GM18873 (cell line): Measurements from ENCODE around the gene ROBO1.

ENCODE experiments used
- ATAC-seq: cut with Tn5 transposase; IDR thresholded peaks from one replicate; pipeline ENCODE4 v1.9.1; 2021; ENCODE audit warnings: mild to moderate bottlenecking, moderate library complexity, moderate number of reproducible peaks; ENCODE audit not compliant: unreplicated experiment, low FRiP score

Gene ROBO1

DNA sequence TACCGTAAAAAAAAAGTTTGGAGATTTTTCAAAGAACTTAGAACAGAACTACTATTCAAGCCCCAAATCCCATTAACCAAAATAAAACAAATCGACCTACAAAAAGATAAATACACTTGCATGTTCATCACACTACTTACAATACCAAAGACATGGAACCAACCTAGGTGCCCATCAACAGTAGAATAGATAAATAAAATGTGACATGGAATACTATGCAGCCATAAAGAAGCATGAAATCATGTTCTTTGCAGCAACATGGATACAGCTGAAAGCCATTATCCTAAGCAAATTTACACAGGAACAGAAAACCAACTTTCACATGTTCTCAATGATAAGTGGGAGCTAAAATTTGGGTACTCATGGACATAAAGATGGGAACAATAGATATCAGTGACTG, 768.7 kb downstream of the ROBO1 start:
- no peak for ATAC-seq

DNA sequence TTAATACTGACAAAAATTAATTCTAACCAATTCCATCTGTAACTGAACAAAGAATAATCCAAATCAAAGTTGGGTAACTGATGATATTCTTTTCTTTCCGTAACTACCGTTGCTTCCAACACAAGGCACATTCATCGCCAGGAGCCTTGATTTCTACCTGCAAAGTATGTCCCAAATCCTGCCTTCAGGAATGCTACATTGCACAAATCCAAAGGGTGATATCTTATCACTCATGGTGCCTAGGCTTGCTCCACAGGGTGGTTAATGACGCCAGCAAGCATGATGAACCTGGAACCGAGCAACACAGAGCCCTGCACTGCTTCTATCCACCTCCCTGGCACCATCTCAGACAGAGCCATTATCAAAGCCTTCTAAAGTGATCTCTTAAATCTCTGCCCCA, 772.7 kb downstream of the ROBO1 start:
- ATAC-seq, result no peak

DNA sequence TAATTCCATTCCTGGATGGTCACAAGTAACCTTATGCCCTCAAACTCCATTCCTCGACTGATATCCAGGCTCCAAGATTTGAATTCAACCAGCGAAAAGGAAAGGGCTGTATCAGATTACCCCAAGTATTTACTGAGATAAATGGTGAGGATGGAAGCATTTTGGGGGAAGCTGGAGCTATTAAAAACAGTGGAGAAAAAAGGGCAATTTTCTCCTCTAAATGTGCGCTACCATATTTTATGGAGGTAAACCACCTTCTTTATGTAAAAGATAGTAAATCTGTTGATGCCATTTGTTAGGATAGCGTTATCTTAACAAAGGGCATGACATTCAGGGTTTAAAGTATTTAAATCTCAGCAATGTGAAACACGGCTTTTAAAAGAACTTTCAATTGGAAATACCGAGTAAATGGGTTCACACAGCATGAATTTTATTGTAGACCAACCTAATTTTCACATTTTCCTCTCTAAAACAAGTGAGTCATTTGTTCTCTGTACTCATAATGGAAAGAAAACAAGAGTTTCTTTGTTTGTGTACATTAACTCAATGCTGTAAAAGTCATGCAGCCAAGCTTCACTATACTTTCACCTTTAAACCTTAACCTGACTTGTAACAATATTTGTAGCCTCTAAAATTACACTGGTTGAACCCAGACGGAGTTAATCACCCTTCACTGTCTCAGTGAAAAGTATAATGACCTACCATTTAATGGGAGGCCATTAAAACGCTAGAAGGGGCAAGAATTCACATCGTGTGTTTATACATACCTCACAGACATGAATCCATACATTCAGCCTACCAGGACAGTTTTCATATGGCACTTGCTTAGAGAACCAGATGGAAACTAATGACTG, 773.4 kb downstream of the ROBO1 start:
- ATAC-seq, result no peak

DNA sequence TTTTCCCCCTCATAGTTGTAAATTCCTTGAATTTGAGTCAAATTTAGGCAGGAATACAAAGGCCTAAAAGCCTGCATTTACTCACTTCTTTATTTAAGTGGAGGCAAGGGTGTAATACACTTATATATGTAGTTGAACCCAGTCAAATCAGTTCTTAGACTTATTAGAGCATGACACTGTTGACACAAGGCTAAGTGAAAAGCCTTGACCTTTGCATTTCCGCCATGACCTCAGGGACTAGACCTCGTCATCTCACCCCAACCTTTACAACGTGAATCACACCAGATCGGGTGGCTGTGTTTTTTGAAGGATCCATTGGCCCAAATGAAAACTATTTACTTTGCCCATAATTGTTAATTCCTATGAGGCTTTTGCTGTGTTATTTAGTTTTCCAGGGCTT, 774.4 kb downstream of the ROBO1 start:
- ATAC-seq, result no peak

DNA sequence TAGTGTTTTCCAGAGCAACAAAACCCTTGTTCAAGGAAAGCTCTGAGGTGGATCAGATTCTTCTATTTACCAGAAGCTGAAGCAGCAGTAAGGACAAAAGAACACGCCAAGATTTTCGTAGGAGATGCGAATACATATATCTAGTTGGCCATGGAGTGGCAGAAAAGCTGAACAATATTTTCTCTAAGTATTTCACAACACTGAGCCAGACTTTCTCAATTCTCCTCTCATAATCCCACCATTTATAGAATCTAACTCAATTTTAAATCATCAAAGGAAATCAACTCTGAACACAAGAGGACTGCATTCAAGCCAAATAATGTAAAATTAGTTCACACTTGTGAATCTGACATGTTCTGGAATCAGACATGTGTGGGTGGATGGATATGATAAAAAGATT, 775.0 kb downstream of the ROBO1 start:
- ATAC-seq, result no peak

DNA sequence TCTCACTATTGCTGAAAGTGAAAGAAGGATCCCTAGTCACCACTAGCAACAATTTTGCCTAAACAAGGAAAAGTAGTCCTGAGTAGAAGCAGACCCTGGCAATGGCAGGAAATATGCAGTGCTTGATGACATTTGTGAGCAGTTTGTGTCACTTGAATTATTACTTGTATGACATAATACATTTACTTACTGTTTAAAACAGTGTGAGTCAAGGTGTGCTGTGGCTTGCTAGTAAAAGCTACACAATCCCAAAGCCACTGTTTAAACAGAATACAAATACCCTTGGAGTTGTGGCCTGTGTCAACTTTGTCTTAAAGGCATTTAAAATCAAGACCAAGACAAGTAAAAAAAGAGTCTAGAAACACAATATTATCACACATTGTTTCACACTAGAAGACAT, 775.4 kb downstream of the ROBO1 start:
- ATAC-seq, result no peak

DNA sequence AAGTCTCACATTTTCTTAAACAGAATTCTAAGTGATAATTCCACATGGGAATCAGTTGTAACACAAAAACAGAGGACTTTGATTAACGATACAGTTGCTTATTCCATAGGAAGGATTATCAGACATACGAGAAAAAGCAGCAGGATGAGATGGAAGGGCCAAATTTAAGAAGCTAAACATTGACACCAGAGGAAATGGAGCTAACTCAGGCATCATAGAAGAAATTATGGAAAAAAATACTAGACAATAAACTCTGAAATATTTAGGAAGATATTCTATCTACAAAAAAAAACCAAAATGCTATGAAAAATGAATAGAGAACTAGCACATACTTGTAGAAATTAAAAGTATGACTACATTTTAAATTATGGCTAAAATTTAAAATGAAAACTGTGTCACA, 776.1 kb downstream of the ROBO1 start:
- no peak for ATAC-seq

DNA sequence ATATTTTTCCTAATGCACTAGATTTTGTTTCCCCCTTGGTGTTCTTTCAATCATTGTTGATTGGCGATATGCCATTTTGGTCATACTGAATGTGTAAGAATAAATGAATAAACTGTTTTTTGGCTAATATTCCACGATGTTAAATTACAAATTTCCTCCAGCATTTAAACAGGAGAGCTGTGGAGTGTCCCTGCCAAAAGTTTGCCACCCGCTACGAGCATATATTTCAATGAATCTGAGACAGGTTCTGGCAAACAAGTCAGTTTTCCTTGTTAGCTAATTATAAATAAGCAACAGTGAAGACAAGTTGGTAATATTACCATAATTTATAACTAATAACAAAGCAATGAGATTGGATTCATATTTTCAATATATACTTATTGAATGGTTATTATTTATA, 777.6 kb downstream of the ROBO1 start:
- no peak for ATAC-seq

DNA sequence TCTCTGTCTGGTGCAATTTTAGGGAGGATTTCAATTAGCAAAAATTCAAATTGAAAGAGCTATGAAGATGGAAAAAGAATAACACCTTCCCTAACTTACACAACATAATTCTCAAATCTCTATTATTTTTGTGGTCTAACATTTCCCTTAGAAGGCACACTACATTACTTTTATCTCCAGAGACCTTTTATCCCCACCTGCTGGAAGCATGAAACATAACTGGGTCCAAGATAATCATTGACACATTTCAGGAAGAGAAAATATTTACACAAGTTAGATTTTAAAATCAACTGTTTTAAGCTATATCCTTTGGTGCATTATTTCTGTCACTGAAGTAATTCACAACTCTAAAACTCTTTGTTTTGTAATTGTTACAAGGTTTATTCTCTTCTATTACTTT, 779.5 kb downstream of the ROBO1 start:
- ATAC-seq, result no peak

DNA sequence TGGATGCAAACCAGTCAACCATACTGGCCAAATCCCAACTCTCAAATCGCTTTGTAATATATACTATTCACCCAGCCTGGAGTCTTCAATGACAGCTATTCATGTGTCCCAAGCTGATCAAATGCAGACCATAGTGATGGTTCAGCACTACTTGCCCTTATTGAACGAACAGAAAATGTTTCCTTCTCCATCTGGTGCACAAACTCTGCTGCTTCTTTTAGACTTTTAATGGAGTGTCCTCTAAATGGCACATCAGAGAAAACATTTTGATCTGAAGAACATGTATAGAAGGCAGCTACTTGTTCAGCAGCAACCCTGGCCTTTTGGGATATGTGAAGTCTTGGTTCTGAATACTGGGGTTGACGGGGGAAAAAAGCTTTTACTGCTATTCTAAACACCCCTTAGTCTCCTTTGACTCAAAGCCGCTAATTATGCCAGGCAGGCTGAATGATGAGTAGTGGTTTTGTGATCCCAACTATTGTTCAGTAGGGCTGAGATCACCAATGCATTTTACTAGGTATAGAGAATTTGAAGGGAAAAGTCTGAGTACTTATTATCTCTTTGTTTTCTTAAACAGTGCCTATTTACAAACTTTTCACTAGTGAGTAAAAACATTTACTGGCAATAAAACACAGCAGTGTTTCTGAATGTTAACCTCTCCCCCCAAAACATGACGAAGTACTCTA, 781.2 kb downstream of the ROBO1 start:
- ATAC-seq, result no peak

DNA sequence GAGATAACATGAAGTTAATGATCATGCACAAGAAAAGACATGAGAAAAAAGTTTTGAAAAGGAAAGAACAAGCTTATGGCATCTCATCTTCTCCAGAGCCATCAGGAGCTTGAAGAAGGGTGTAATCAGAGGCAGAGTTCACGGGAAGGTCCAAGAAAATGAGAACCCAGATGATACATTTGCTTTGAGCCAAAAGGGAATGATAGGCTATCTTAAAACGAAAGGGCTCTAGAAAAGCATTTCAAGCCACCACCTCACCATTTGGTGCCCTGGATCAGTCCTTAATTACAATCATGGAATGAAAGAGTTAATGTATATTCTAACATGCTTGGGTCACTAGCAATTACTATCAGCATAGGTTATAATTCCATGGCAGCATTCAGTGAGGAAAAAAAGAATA, 781.8 kb downstream of the ROBO1 start:
- no peak for ATAC-seq

DNA sequence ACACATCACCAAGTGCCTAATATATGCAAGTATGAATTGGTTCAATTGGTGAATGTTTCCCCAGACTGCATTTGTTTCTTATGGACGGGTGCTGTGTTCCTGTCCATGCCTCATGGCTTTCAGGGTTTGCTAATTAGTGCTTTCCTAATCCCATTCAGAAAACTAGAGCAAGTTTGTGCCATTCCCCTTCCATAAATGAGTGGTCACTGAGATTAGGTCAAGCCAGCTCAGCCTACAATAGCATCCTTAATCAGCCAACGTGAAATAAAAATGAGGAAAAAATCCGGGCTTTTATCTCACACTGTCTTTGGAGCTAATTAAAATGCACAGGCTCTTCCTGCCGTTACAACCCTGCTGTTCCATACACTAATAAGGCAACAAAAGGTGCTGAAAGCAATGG, 788.8 kb downstream of the ROBO1 start:
- no peak for ATAC-seq

DNA sequence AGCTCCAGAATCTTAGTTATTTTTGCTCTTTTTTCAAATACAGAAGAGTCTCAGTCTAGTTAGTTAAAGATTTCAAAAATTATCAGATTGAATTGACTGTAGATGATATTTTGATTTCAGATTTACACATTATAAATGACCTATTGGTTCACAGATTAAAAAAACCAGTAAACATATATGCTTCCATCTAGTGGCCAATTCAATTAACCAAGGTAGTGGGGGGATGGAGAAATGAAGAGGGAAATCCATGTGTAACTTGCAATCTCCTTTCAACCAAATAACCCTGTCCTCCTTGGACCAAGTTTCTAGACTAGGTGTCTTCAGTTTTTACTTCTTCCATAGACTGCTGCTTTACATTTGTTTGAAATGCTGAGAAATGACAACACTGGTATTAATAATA, 789.8 kb downstream of the ROBO1 start:
- no peak for ATAC-seq

DNA sequence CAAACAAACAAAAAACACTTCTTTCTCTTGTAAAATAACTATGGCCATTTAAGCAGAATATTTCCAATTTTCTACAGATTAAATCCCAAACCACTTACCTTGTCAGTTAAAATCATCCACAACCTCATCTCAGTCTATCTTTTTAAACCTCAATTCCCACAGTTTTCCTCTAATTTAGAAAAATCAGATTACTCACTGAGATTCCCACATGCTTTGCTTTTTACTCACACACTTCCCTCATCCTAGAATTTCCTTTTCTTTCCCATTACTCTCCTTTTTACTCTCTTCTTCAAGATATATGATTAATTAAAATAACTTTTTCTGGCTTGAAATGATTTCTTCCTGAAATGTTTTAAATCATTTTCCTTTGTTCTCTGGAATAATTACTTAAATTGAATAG, 790.7 kb downstream of the ROBO1 start:
- ATAC-seq, result no peak

DNA sequence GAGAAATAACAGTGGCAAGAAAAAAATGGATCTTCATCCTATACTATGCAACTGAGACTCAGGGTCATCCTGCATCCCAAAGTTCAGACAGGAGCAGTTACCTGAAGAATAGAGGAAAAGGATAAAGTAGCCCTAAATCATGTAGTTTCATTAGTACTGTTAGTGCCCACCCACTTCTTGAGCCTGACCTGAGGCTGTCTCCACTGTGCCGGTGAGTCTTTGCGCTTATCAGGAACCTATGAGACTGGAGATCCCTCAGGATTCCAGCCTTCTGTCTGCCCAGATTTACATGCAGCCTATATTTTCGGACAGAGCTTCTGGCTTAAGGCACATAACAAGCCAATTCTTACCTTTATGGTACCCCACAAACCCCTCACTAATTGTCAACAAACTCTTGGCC, 791.6 kb downstream of the ROBO1 start:
- ATAC-seq, result no peak

DNA sequence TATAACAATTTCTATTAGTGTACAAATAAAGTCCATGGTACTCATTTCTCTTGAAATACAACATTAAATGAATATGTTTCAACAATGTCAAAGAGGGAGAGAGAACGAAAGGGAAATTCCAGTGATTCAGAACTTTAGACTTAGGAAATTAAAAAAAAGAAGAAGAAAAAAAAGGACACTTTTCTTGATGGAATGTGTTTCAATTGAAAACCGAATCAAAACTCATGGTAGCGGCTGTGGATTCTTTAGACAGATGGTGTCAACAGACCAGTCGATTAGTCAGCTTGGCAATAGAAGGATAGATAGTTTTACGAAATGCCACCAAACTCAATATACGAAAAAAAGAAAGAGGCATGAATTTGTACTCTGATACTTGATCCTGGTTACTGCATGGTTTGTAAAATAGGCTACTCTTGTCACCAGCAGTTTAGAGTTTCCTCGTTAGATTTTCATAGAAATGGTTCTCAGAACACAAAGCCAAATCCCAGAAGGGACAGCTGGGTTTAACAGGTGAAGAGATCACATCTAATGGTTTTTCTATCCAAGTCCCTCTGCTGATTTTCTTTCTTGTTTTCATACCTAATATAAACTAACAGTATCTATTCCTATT, 793.5 kb downstream of the ROBO1 start:
- ATAC-seq, result no peak

DNA sequence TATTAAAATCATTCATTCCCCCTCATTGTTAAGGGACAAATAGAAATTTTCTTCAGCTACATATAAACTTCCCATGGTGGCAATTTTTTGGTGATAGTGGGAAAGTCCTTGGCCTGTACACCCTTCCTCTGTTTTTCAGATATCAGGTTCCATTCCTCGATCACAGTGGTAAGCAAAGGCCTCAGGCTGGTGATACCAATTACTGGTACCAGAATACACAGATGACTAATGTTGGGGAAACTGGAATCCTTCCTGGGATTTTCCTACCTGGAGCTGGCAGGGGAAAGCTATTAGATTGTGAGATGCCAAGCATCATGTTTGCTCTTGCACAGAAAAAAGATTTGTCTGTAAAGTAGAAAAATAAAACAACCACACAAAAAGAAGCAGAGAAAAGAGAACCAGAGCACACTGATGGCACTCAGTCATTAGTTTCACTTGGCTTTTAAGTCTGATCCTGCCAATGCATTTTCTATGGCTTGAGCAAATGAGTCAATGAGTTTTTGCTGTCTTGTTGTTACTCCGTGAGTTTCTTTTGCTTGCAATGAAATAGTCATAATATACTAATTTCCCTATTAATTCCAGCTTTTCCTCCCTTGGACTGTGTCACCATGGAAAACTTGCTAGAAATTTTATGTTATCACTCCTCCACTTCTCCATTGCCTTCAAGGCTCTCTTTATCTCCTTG, 795.0 kb downstream of the ROBO1 start:
- ATAC-seq, result no peak

DNA sequence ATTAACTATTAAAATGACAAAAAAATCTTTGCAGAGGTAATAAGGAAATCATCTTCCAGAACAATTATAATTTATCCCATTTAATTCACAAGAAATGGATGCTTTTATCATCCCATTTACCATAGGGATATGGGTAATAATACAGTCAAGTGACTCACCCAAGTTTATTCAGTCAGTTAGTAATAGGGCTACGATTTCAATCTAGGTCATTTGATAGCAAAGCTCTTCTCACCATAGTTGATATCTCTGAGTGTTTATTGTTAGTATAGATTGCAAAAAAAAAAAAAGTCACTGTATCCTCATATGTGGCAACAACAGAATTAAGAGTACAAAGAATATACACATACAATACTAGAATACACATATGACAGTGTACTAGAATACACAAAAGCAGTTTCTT, 797.1 kb downstream of the ROBO1 start:
- no peak for ATAC-seq

DNA sequence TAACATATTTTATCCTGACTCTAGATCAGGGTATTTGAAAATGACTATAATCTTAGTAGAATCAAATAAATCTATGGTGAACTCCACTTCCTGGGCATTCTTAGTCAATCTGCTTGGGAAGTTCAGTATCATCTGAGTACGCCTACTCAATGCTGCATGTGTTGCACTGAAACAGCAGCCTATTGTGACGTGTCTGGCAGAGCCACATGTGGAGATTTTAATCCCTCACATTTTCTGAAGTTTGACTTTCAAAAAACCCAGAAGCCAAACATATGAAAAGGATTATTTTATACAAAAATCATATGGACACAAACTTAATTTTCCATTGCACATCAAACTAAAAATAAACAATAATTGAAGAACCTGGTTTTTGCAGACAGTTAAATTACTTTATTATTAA, 798.3 kb downstream of the ROBO1 start:
- no peak for ATAC-seq

DNA sequence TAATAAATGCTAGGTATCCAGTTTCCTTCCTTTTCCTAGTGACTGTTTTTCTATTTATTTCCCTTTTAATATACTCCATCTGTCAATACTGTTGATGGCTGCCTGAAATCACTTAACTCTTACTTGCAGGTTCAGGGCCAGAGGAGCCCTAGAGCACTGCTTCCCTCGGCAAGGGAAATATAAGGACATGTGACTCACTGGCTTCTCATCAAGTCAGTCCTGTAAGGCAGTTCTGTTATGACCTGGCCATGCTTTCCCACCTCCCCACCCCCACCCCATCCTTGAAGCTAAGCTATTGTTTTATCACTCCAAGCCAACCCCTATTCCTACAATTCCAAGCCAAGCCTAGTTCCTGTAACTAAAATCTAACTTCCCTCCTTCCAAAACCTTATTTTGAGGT, 800.7 kb downstream of the ROBO1 start:
- ATAC-seq, result no peak

DNA sequence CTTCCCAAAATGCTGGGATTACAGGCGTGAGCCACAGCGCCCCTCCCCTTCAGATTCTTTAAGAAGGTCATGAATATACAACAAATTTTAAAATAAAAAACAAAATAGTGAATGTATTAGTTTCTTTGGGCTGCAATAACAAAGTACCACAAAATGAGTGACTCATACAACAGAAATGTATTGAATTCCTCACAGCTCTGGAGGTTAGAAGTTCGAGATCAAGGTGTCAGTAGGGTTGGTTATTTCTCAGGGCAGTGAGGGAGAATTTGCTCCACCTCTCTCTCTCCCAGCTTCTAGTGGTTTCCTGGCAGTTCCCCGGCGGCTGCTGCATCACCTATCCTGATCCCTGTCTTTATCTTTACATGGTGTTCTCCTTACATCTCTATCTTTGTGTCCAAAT, 804.0 kb downstream of the ROBO1 start:
- ATAC-seq, result no peak
